ENCODE measurements around the gene MYH15. TPM values are rescaled to one million over a fixed set of nuclear protein-coding genes. Genes with fewer than 3 reads are reported as not detected.
A peak's percentile ranks its signal among the peaks of the same experiment; 100 is the strongest.

The MYH15 gene
- total and polyA plus RNA-seq, 10 of the 15 experiments (the other 5 are each of a cell fraction or from before 2014, with no cell fraction given): 0.05 to 0.27 (median 0.09) TPM; not detected in 1

- TF ChIP-seq TARDBP (IDR thresholded peaks at IDR 0.05; ENCODE audit: borderline replicate concordance) (no peak), FOS (IDR thresholded peaks at IDR 0.05; ENCODE audit: borderline replicate concordance, extremely low read depth, insufficient read length) (no peak), POLR2AphosphoS5 (IDR thresholded peaks at IDR 0.05; ENCODE audit: low read length) (no peak), EGR1 (IDR thresholded peaks at IDR 0.05; ENCODE audit: borderline replicate concordance in 1 of 2, low read depth in 2 of 2, low read length in 2 of 2) (no peak), REST (IDR thresholded peaks at IDR 0.05; ENCODE audit: low read depth, low read length) (no peak), HDAC6 (IDR thresholded peaks at IDR 0.05; ENCODE audit: unreplicated experiment) (no peak), DPF2 (IDR thresholded peaks at IDR 0.05) (0 out of 2 replicates have a peak, but pooled peaks have one; percentile 57)
These were observed 122.0 kb downstream of the MYH15 start (continued) for GRCh38 chr3:108388136-108389132.

Measured in GM12878 (cell line).